DMS 273 treated with DMSO at 0.1 percent for 48 hours (cell line): ENCODE data around the gene RIMS1.

Experiments
- DNase-seq: peaks from one replicate; lab custom pipeline; 2025; lab: John Stamatoyannopoulos, UW

RIMS1 gene

GRCh38 chr6:72413884-72414283 lies 527.5 kb downstream of the RIMS1 start:
- no peak for DNase-seq

GRCh38 chr6:72414657-72415056 lies 528.3 kb downstream of the RIMS1 start:
- DNase-seq, result no peak

GRCh38 chr6:72416744-72417465 lies 530.6 kb downstream of the RIMS1 start:
- DNase-seq, result no peak

- DNase-seq, result no peak
Measured at GRCh38 chr6:72417759-72418158, 531.4 kb downstream of the RIMS1 start.

- no peak for DNase-seq
Measured at GRCh38 chr6:72418495-72418894, 532.1 kb downstream of the RIMS1 start.

GRCh38 chr6:72419966-72420365 lies 533.6 kb downstream of the RIMS1 start:
- DNase-seq, result no peak

- DNase-seq, result no peak
Measured at GRCh38 chr6:72420409-72420808, 534.1 kb downstream of the RIMS1 start.

GRCh38 chr6:72421387-72421786 lies 535.0 kb downstream of the RIMS1 start:
- no peak for DNase-seq

GRCh38 chr6:72422171-72422570 lies 535.8 kb downstream of the RIMS1 start:
- DNase-seq, result no peak

GRCh38 chr6:72424476-72424875 lies 538.1 kb downstream of the RIMS1 start:
- no peak for DNase-seq

- DNase-seq, result no peak
Measured at GRCh38 chr6:72425003-72425681, 538.8 kb downstream of the RIMS1 start.

GRCh38 chr6:72440611-72441010 lies 554.3 kb downstream of the RIMS1 start:
- no peak for DNase-seq

- no peak for DNase-seq
Measured at GRCh38 chr6:72446430-72446829, 560.1 kb downstream of the RIMS1 start.
